Thyroid gland (tissue), 4 donors: ENCODE measurements around the gene EPO. TPM values are rescaled to one million over a fixed set of nuclear protein-coding genes. Genes with fewer than 3 reads are reported as not detected.

Experiments used
- DNase-seq, 2 donors: peaks; one replicate each; pipeline ENCODE4 v3.0.0-alpha.2; 2019
- H3K27ac ChIP-seq, 3 donors: fragments of 200-600 bp; sonication (generic); 1 replicate in 2 of 3; 2 replicates in 1 of 3; pipeline ENCODE4 v1.5.1; 2016 to 2019; ENCODE audit warnings: mild to moderate bottlenecking in 1 of 3, moderate library complexity in 1 of 3
- H3K27me3 ChIP-seq: fragments of 200-600 bp; sonication (generic); one replicate; pipeline ENCODE4 v1.5.1; 2019
- H3K36me3 ChIP-seq, 2 donors: fragments of 200-600 bp; sonication (generic); one replicate each; pipeline ENCODE4 v1.5.1; 2016 to 2019
- H3K4me1 ChIP-seq, 2 donors: fragments of 200-600 bp; sonication (generic); one replicate each; pipeline ENCODE4 v1.5.1; 2017 to 2019
- H3K4me3 ChIP-seq, 3 donors: fragments of 200-600 bp; sonication (generic); replicated peaks in 1 of 3; 1 replicate in 2 of 3; 2 replicates in 1 of 3; pipeline ENCODE4 v1.5.1; 2016; ENCODE audit warnings: mild to moderate bottlenecking in 1 of 3
- H3K9me3 ChIP-seq: fragments of 200-600 bp; sonication (generic); one replicate; pipeline ENCODE4 v1.5.1; 2017
- POLR2A ChIP-seq, 2 donors: fragments of 450-650 bp; IDR thresholded peaks; one replicate each; pipeline ENCODE4 v1.6.1; 2017; ENCODE audit warnings: antibody characterized with exemption in 2 of 2, mild to moderate bottlenecking in 2 of 2, moderate library complexity in 1 of 2
- WGBS, 2 donors: methylation state at CpG; one replicate each; pipeline ENCODE4 v1.1.5; 2017; 5-methylcytosine and 5-hydroxymethylcytosine counted together
- intact Hi-C: fragments of 100-400 bp; cut with DNase I; formaldehyde crosslinking; loops from one replicate; pipeline ENCODE4 v1.15.1; 2023
- total RNA-seq, 4 donors: library from RNA; depleted of rRNA; stranded (reverse); fragments of >200 nt; gene quantifications; one replicate each; pipeline ENCODE4 v1.2.3, GENCODE V29; 2016
- TF ChIP-seq, protein P1 (sequence below), 6 experiments: fragments of 200-600 bp in 3 of 6; fragments of 450-650 bp in 3 of 6; sonication (generic) in 3 of 6; IDR thresholded peaks; one replicate each; pipeline ENCODE4 v1.5.1; 2016 to 2019; ENCODE audit warnings: antibody characterized with exemption in 6 of 6, mild to moderate bottlenecking in 2 of 6, inconsistent platforms in 1 of 6, moderate library complexity in 1 of 6

Gene EPO
- total RNA-seq, 4 donors from 2014 or later, result not detected

DNA sequence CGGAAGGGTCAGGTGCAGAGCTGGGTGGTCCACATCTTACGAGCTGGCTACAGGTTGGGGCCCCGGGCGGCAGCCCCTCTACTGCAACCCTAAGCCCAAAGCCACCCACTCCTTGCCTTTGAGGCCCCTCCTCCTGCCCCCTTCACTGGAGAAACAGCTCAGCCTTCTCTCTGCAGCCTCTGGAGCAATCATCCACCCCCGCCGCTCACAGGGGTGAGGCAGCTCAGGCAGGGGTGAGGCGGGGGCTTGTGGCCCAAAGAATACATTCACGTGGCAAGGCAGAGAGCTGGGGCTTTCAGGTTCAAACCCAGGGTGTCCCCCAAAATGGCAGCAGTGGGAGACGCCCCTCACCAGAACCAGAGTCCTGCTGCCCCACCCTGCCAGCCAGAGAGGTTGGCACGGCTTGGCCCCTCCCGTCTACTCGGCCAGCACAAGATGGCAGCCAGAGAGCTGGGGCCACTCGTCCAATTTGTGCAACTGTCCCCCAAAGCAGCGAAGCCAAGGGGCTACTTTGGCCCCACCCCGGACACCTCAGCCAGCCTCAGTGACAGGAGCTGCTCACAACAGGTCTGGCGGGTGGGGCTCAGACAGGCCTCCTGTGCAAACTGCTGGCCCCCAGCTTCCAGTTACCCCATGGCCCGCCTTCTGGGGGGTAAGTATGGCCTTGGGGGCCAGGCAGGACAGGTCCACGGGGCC lies 39.5 kb upstream of the EPO start:
- peaks cover 4 to 8% of the 10 kb centered on the region in 2 donors for H3K4me1 ChIP-seq

DNA sequence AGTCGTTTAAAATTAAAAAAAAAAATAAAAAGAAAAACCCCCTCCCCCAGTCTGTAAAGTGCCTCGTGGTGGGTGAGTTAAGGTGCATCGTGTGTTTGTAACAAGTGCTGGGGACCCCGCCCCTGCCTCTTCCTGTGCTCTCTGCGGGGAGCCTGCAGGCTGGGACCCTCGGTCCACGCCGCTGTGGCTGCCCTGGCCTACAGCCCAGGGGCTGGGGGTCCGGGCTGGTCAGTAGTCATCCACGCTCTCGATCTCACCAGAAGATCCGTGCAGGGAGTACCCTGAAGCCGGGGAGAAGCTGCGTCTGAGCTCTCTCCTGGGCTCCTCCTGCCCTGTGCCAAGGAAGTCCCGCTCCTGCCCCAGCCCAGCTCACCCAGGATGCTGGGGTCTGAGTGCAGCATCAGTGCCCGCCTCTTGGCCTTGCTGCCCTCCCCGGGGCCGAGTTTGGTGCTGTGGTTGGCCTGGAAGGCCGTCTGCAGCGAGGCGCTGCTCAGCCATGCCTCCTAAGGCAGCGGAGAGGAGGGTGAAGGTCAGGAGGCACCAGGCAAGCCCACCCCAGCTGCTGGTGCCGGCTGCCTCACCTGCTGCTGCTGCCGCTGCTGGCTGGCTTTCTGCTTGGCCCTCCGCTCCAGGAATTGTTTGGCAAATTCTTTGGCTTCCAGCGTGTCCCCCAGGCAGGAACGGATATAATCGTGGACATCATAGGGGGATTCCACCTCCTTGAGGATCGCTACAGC lies 38.6 kb upstream of the EPO start:
- 84 to 88% methylated on average over 27 to 28 of the region's 29 CpGs for WGBS, 2 donors
- H3K4me3 ChIP-seq, result no peak overlapping the region
- DNase-seq, result no peak
- intact Hi-C loops, result loop anchor here (10.0 kb wide), 1 partner anchor 217 kb away; the partner anchor contains the start of gene SPACDR
- H3K27ac ChIP-seq, result no peak overlapping the region
- no peaks in the 10 kb centered on the region for H3K4me1 ChIP-seq
- peaks cover 75 to 81% of the 10 kb centered on the region in 2 donors for H3K36me3 ChIP-seq
- H3K9me3 ChIP-seq, result no peaks in the 10 kb centered on the region
- no peak for TF ChIP-seq POLR2A (IDR thresholded peaks at IDR 0.05)
- TF ChIP-seq, protein P1, sequence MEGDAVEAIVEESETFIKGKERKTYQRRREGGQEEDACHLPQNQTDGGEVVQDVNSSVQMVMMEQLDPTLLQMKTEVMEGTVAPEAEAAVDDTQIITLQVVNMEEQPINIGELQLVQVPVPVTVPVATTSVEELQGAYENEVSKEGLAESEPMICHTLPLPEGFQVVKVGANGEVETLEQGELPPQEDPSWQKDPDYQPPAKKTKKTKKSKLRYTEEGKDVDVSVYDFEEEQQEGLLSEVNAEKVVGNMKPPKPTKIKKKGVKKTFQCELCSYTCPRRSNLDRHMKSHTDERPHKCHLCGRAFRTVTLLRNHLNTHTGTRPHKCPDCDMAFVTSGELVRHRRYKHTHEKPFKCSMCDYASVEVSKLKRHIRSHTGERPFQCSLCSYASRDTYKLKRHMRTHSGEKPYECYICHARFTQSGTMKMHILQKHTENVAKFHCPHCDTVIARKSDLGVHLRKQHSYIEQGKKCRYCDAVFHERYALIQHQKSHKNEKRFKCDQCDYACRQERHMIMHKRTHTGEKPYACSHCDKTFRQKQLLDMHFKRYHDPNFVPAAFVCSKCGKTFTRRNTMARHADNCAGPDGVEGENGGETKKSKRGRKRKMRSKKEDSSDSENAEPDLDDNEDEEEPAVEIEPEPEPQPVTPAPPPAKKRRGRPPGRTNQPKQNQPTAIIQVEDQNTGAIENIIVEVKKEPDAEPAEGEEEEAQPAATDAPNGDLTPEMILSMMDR (IDR thresholded peaks at IDR 0.05), result no peak
- H3K27me3 ChIP-seq, result no peaks in the 10 kb centered on the region

More for the DNA sequence above, 39.5 kb upstream of the EPO start:
- Histone ChIP-seq H3K27me3 (no peaks in the 10 kb centered on the region), H3K36me3 (peaks cover 68 to 73% of the 10 kb centered on the region in 2 donors), H3K27ac (peak overlapping the region in 1 of 3 donors; percentile 30), H3K9me3 (no peaks in the 10 kb centered on the region), H3K4me3 (no peak overlapping the region)
- 80 to 97% methylated on average over 10 to 18 of the region's 18 CpGs for WGBS, 2 donors
- DNase-seq, result no peak
- intact Hi-C loops, result loop anchor here (10.0 kb wide), 1 partner anchor 216 kb away; the partner anchor contains the start of gene SPACDR
- no peak for TF ChIP-seq POLR2A (IDR thresholded peaks at IDR 0.05)
- TF ChIP-seq, protein P1 (IDR thresholded peaks at IDR 0.05), result no peak

DNA sequence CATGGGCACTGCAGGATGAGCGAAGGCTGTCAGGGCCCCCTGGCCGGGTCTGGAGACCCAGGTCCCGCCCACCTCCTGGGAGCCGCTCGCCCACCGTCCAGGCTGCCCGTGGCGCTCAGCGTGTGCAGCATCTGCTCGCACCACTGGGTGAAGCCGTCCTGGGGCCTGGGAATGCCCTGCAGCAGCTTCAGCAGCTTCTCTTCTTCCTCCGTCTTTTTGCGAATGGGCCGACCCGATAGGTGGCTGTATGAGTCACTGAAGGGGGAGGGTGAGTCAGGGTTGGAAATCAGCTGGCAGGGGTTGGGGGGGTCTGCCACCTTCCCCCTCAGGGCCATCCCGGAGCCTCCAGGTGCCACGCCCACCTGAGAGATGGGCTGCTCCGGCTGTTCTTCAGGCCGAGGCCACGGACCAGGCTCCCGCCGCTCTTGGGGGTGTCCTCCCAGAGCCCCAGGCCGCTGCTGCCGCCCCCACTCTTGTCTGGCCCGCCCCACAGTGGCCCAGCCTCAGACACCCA lies 38.0 kb upstream of the EPO start:
- TF ChIP-seq POLR2A (IDR thresholded peaks at IDR 0.05), result no peak
- TF ChIP-seq, protein P1 (IDR thresholded peaks at IDR 0.05), result no peak
- no peak for DNase-seq
- H3K27me3 ChIP-seq, result no peaks in the 10 kb centered on the region
- H3K9me3 ChIP-seq, result no peaks in the 10 kb centered on the region
- no peak overlapping the region for H3K27ac ChIP-seq
- 90 to 92% methylated on average over 10 to 13 of the region's 25 CpGs for WGBS, 2 donors
- intact Hi-C loops, result loop anchor here (10.0 kb wide), 1 partner anchor 217 kb away; the partner anchor contains the start of gene SPACDR
- no peak overlapping the region for H3K4me3 ChIP-seq
- no peaks in the 10 kb centered on the region for H3K4me1 ChIP-seq
- peaks cover 75 to 81% of the 10 kb centered on the region in 2 donors for H3K36me3 ChIP-seq

DNA sequence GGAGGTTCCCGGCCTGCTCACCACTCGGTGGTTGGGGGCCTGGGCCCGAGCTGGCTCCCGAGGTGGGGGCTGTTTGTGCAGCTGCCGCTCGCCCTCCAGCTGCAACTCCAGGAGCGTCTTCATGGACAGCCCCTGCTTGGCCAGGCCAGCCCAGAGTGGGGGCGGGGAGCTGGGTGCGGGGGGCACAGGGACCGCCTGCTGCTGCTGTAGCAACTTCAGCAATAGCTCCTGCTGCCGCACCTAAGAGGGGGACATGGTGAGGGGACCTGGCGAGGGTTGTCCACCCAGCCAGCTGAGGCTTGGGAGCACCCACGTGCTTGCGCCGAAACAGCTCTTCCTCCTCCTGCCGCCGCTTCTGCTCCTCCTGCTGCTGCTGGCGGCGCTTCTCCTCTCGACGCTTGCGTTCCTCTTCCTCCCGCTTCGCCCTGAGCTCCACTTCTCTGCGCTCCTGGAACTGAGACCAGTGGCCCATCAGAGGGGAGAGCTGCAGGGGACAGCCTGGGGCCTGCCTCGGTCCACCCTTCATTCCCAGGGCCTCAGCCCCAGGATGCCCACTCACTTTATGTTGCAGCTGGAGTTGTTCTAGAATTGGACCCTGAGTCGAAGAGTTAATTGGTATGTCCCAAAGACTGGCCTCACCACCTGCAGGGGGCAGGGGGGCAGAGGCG lies 37.1 kb upstream of the EPO start:
- WGBS, 2 donors, result 95% methylated on average over 16 to 21 of the region's 28 CpGs
- peaks cover 0 to 1% of the 10 kb centered on the region in 2 donors for H3K4me1 ChIP-seq
- peaks cover 75 to 81% of the 10 kb centered on the region in 2 donors for H3K36me3 ChIP-seq
- intact Hi-C loops, result loop anchor here (10.0 kb wide), 1 partner anchor 218 kb away; the partner anchor contains the start of gene SPACDR
- no peak overlapping the region for H3K27ac ChIP-seq
- TF ChIP-seq, protein P1 (IDR thresholded peaks at IDR 0.05), result no peak
- TF ChIP-seq POLR2A (IDR thresholded peaks at IDR 0.05), result no peak
- no peak overlapping the region for H3K4me3 ChIP-seq
- no peak for DNase-seq
- no peaks in the 10 kb centered on the region for H3K27me3 ChIP-seq
- no peaks in the 10 kb centered on the region for H3K9me3 ChIP-seq
